HPDE6-E6E7 (cell line): ENCODE data around the gene CAPG.

Experiments used
- DNase-seq: peaks from one replicate; pipeline ENCODE4 v3.0.0; 2011; ENCODE audit warnings: missing footprints; ENCODE audit errors: extremely low spot score

Gene CAPG

DNA sequence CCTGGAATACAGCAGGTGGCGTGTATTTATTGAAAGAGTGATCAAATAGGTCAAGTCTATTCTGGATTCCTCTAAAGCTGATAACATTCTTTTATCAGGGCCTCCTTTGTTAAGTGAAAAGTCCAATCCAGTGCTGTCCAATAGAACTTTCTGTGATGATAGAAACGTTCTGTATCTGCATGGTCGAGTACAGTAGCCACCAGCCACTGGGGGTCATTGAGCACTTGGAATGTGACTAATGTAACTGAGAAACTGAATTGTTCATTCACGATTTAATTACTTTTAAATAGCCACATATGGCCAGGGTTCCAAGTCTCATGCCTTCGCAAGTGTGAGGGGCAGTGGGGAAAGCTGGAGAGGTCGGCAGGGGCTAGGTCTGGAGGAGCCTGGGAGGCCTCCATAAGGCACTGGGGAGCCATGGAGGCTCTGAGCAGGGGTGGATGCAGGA lies 28.9 kb upstream of the CAPG start:
- no peak for DNase-seq

DNA sequence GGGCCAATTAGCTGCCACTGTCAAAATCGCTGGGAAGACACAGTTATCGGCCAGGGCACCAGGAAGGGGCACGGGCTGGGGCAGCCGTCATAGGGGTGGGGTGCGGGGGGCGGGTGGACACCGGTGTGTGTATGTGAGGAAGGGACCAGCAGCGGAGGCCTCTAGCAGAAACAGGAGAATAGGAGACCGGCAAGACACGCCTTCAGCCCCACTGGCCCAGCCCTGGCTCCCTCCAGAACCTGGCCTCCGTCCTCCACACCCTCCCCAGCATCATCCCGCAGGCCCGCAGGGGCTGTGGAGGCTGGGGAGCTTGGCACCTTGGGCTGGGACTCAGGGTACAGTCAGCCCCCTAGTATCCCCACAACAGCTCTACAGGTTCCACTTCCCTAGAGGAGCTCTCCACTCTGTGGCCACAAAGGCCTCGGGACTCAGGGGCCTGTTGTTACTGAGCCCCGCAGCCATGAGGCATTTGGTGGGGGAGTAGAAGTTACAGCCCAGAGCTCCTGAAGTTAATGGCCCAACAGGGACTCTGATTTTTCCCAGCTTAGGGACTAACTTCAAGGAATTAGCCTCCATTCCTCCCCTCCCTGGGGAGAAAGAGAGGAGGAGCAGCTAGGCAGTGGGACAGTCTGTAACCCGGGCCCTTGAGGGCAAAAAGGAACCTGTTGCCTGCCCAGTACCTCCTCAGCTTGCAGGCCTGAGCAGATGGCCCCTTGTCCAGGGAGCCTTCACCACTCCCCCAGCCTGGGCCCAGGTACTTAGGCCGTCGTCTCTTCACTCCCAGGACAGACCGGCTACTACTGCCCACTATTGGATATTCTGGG lies 28.2 kb upstream of the CAPG start:
- DNase-seq = no peak

DNA sequence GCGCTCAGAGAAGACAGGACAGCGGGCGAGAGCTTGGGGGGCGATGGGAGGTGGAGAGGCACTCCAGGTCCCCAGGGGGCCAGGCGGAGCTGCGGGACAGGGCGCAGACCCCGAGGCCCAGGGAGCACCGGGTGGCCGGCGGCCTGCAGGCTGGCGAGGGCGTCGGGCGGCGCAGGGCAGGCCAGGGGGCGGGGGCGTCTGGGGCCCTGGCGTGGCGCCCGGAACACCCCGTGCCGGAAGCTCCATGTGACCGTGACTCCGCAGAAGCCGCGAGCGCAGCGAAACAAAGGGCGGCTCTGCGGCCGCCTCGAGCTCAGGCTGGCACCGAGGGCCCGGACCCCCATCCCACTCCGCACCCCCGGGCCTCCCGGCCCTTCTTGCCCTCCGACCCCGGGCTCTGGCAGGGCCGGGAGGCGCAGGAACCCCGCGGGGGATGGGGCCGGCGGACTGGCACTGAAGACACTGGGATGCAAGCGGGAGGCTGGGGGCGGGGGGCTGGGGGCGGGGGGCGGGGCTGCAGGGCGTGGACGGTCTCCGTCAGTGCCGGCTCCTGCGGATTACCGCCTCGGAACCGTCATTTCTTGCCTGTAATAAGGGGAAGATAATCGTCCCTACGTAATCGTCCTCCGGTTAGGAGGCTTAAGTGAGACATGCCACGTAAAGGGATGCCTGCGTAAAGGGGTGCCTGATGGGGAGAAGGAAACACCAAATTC lies 27.5 kb upstream of the CAPG start:
- no peak for DNase-seq

DNA sequence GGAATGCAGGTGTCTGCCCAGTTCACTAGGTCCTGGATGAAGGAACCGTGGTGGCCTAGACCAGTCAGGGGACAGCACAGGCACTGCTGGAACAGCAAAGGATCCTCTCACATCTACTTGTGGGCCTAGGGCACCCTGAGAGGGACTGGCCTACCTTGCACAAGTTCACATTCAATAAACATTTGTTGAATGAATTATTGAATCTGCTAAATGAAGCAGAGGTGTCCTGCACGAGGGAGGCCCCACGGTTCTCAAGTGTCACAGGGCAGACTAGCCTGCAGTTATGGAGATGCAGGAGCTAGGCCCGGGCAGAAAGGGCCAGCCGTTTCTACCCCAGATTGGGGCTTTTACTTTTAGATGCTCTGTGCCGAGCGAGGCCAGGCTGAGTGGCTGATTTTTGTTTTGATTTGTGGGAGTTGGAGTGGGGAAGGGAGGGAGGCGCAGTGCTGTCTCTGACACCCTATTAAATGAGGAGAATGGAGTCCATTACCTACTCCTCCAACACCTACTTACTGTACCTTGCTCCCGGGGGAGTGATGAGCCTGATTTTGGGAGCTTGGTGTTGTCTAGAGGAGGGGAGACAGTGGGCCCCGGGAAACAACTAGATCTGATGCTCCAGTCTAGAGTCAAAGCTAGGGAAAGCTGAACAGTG lies 26.8 kb upstream of the CAPG start:
- no peak for DNase-seq

DNA sequence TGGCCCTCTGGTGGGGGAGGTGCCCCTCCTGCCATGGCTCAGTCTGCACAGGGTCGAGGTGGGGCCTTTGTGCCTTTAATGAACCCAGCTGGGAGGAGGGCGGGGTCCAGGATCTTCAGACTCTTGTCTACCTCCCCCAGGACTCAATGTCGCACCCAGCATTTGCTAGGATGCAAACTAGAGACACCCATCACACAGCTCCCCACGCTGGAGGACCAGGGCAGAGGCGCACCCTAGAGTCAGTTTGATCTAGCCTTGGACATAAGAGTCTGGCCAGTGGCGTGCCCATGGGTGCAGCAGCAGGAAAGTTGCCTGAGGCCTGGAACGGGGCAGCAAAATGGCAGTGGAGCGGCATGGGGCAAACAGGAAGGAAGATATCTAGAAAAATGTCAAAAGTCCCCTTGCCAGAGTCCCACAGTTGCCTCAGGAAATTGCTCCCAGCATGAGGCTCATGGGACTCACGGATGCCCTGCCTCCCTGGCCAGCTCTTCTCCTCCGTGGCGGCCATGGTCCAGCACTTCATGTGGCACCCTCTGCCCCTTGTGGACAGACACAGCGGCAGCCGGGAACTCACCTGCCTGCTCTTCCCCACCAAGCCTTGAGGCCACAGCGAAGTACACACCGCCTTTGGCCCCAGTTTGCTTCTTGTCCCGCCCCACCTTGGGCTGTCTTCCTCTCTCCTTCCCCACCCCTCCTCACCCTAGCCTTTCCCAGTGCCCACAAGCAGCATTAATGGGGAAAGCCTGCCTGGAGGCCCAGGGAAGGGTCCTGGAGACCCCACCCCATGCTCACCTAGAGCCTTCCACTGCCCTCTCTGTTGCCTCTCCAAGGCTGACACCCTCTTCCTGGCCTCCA lies 26.0 kb upstream of the CAPG start:
- no peak for DNase-seq

DNA sequence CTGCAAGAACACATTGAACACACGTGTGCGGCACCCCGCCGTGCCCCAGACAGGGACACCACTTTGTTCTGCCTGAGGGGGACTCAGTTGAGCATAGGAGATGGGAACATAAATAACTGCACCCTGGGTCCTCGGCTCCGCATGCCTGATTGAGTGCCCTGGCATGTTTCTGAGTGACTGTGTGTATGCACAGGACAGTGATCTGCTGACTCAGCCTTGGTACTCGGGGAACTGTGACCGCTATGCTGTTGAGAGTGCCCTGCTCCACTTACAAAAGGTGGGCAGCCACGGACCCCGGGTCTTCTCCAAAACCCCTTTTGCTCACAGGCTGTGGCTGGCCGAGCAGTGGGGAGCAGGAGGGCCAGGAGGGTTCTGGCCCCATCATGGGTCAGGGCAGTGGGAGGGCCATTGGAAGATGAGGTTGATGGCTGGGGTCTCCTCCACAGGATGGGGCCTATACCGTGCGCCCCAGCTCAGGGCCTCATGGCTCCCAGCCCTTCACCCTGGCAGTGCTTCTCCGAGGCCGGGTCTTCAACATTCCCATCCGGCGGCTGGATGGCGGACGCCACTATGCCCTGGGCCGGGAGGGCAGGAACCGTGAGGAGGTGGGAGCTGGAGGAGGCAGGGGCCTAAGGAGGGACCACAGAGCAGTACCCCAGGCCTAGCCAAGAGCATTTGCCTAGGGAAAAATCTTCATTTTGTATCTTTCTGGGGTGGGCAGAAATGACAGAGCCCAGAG lies 25.2 kb upstream of the CAPG start:
- no peak for DNase-seq

DNA sequence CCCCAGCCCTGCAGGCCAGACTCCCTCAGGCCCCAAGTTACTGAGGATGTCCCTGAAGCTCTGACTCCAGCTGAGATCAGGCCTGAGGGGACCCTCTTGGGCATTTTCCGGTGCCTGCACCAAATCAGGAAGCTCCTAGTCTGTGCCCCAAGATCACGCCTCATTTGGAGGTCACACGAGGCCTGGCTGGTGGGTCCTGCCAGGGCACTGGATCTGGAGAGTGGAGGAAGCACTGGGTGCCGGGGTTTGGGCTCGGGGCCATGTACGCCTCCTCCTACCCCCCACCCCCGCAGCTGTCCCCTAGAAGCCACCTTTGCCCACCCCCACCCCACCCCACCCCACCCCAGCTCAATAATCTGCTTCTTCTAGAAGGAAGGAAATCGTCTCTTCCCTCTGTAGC lies 24.5 kb upstream of the CAPG start:
- no peak for DNase-seq

DNA sequence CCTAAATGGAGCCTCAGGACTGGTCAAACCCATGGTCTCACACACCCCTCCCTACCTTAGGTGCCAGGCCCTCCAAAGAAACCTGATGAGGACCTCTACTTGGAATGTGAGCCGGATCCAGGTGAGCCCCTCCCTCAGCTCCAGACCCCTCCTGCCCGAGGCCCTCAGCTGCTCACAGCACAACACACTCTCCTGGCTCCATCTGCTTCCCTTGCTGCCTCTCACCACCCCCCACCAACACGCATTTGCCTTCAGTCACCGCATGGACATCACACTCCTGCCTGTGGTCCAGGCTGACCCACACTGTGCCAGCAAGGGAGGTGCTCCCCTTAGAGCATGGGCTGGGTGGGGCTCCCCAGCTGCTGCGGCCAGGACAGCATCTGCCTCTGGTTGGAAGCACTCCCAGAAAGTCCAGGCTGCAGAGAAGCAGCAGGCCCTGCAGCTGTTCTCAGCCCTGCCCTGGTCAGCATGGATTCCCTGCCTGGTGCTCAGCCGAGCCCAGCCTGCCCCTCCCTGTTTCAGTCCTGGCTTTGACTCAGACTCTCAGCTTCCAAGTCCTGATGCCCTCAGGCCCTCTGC lies 23.4 kb upstream of the CAPG start:
- peak; percentile 71 for DNase-seq

DNA sequence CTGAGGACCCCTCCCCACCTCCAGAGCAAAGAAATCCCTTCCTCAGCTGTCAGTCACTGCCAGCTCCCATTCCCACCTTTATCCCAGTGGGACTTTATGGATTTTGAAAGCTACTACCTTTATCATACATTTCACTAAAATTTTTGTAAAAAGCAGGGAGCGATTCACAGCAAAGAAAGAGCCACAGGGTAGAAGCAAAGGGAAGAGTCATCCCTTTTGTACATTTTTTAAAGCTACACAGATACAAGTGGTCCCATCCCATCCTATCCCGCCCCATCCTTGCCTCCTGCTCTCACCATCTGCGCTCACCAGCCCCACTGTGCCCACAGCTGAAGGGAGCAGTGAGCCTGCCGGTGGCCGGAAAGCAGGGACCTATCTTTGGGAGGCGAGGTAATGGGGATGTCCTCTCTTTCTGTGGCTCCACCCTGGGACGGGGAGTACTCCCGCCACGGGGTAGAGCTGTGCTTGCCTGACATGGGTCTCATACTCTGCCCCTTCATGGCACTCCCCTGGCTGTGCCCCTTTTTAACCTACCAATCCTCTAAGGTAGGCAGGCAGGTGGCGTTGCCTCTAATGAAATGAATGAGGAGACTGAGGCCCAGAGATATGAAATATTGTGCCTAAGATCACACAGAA lies 21.5 kb upstream of the CAPG start:
- no peak for DNase-seq

DNA sequence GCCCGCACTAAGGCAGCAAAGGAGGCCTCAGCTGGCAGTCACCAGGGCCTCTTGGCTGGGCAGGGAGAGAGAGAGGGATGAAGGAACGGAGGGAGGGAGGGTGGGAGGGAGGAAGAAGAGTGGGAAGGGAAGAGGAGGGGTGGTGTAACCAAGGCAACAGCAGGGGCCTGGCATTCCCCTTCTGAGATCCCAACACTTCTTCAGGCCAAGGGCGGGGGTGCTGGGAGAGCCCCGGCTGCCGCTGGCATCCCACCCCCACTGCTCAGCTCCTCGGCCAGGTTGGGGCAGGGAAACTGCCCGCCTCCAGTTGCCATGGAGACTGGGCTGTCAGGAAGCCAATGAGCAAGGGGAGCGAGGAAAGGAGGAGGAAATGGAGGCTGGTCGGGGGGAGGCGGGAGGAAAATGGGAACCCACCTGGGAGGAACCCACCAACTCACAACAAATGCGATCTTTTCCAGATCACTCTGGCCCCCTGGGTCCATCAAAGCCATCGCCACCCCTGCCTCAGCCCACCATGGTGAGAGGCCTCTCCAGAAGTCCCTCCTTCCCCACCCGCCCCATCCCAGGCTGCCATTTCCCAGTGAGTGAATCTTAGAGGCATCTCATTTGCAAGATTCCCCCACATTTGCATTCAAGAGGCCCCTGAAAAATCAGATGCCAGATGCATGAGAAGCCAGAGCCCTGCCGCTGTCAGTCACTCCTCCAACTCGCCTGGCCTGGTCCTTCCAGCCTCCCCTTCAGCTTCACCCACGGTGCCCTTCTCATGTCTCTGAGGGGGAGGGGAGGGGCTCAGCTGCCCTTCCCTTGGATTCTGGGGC lies 20.8 kb upstream of the CAPG start:
- no peak for DNase-seq

DNA sequence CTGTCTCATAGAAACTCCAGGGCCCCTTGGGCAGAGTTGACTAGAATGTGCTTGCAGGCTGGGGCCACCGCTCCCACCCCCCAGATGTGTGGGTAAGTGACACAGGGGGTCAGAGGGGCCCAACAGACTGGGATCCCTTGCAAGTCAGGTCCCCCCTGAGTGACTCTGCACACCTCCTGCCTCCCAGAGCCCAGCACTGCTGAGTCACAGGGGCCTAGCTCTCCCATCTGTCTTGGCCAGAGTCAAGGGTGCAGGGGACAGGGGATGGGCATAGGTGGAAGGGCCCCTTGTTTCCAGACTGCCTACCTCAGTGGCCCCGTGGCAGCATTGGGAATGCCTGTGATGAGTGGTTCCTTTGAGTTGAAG lies 19.7 kb upstream of the CAPG start:
- no peak for DNase-seq

DNA sequence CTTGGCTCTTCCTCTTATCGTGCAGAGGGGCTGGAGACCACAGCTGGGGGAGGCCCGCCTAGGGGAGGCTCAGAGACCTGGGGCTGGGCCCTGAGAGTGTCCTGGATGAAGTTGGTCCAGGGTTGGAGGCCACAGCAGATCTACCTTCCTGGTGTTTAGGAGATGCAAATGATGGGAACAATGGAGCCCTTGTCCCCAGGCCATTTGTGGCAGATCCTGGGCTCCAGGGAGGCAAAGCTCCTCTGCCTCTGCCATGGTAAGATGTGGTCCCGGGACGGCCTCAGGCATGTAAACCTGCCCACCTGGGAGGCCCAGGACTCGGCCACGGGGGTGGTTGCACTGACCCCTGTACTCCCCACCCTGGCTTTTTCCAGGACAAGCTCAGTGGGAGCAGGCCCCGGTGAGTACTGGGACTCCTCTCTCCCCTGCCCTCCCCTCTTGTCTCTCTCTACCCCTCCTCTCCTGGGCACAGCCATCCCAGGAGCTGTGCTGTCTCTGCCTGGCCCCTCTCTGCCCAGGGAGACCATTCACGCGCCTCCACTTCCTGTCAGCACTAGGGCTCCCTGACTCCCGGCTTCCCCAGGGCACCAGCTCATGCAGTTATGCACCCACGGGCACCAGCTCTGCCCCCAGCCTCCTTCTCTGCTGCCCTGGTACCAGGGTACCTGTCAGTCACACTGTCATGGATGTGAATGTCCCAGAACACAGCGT lies 19.2 kb upstream of the CAPG start:
- DNase-seq = no peak

DNA sequence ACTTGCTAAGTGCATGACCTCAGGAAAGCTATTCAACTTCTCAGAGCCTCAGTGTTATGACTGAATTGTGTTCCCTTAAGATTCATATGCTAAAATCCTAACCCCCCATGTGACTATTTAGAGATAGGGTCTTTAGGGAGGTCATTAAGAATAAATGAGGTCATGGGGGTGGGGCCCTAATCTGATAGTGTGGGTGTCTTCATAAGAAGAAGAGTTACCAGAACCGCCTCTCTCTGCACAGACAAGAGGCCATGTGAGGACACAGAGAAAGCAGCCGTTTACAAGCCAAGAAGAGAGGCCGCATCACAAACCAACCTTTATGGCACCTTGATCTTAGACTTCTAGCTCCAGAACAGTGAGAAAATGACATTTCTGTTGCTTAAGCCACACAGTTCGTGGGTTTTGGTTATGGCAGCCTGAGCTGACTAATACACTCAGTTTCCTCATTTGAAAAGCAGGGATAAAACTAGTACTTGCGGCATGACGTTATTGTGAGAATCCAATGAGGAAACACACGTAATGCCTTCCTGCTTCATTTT lies 18.2 kb upstream of the CAPG start:
- no peak for DNase-seq

DNA sequence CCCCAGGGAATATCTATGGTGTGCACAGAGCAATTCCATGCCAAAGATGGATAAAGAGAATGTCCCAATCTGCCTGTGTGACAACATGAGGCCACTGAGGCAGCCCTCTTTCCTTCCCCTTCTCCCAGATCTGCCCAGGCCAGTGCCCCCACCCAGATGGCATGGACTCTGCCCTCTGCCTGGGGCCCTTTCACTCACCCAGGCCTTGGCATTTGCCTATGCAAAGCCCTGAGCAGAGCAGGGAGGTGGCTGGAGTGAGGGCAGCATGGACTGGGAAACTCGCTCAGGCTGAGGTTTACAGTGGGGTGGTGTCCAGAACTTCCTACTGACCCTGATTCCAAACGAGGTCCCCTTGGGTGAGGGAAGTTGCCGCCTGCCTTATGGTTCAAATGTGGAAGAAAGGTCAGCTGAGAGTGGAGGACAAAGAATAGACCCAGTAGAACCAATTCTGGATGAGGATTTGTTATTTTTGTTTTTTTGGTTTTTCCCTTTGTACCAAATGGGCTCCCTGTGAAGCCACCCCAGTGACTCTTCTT lies 17.2 kb upstream of the CAPG start:
- DNase-seq = no peak

DNA sequence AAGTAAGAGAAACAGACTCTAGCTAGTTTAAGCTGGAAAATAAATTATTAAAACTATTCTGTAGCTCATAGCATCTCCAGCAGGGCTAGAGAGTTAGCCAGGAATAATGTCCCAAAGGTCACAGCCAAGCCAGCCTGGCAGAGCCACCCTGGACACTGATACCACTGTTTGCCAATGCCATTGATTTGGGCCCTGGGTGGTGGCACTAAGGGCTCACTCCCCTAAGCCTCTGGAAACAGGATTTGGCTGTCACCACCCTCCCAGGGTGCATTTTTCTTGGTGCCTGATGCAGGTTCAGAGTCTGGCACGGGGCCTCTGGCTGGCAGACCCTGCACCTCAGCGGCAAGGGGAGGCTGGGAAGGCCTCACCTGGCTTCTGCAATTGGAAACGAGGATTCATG lies 15.4 kb upstream of the CAPG start:
- no peak for DNase-seq

DNA sequence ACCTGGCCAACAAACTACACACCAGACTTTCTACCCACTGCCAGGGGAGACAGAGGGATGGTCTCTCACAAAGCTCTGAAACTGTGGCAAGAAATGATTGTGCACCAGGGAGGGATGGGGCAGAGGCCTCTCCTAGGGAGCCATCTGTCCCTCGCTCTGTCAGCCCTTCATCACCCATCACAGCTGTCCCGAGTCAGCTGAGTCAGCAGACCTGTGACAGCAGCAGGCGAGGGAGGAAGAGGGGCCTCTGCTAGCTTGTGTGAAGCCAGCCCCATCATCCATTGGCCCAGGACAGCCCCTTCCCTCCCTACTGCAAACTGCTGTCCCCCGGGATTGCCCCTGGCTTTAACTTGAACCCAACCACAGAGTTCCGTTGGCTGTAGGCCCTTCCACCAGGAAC lies 13.4 kb upstream of the CAPG start:
- DNase-seq = no peak

DNA sequence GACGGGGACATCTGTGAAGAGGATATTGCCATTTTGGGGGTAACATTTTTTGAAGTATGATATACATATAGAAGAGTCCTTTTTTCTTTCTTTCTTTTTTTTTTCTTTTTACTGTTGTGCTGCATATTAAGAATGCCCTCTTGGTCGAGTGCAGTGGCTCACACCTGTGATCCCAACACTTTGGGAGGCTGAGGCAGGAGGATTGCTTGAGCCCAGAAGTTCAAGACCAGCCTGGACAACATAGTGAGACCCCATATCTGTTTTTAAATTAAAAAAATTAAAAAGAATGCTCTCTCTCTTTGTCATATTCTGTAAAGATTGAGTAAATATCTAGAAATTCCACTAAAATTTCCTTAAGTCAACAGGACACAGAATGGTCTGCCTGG lies 11.9 kb upstream of the CAPG start:
- no peak for DNase-seq
